Mucosa of rectum (tissue), 2 donors: Measurements from ENCODE around the gene TTC3.

ENCODE experiments used
- H3K27ac ChIP-seq, 2 donors: one replicate each; pipeline ENCODE4 v1.7.0; 2013; ENCODE audit warnings: inconsistent platforms in 2 of 2, low read depth in 2 of 2, low read length in 2 of 2
- H3K27me3 ChIP-seq, 2 donors: one replicate each; pipeline ENCODE4 v1.7.0; 2013; ENCODE audit warnings: low read length in 2 of 2; ENCODE audit not compliant: control insufficient read depth in 2 of 2, insufficient read depth in 2 of 2
- H3K36me3 ChIP-seq, 2 donors: one replicate each; pipeline ENCODE4 v1.7.0; 2013; ENCODE audit warnings: low read length in 2 of 2; ENCODE audit not compliant: control insufficient read depth in 2 of 2, insufficient read depth in 2 of 2
- H3K4me1 ChIP-seq, 2 donors: one replicate each; pipeline ENCODE4 v1.7.0; 2013; ENCODE audit warnings: low read length in 2 of 2, mild to moderate bottlenecking in 1 of 2; ENCODE audit not compliant: control insufficient read depth in 2 of 2, insufficient read depth in 2 of 2
- H3K4me3 ChIP-seq, 2 donors: one replicate each; pipeline ENCODE4 v1.7.0; 2013; ENCODE audit warnings: low read length in 2 of 2
- H3K9ac ChIP-seq, 2 donors: one replicate each; pipeline ENCODE4 v1.7.0; 2013; ENCODE audit warnings: low read length in 2 of 2, low read depth in 1 of 2, mild to moderate bottlenecking in 1 of 2
- H3K9me3 ChIP-seq, 2 donors: one replicate each; pipeline ENCODE4 v1.7.0; 2013; ENCODE audit warnings: low read length in 2 of 2; ENCODE audit not compliant: control insufficient read depth in 2 of 2
- donor health status: healthy.
- donor health status: Normal muscosa, but diverticular disease.

Gene TTC3

GRCh38 chr21:37226041-37226920, 153.2 kb downstream of the TTC3 start:
- Histone ChIP-seq H3K27ac (no peak overlapping the region), H3K9me3 (no peaks in the 10 kb centered on the region), H3K4me3 (no peak overlapping the region), H3K36me3 (peaks cover 59 to 66% of the 10 kb centered on the region in 2 donors), H3K27me3 (no peaks in the 10 kb centered on the region), H3K4me1 (peaks cover 2% of the 10 kb centered on the region in 2 donors), H3K9ac (no peak overlapping the region)

DNA sequence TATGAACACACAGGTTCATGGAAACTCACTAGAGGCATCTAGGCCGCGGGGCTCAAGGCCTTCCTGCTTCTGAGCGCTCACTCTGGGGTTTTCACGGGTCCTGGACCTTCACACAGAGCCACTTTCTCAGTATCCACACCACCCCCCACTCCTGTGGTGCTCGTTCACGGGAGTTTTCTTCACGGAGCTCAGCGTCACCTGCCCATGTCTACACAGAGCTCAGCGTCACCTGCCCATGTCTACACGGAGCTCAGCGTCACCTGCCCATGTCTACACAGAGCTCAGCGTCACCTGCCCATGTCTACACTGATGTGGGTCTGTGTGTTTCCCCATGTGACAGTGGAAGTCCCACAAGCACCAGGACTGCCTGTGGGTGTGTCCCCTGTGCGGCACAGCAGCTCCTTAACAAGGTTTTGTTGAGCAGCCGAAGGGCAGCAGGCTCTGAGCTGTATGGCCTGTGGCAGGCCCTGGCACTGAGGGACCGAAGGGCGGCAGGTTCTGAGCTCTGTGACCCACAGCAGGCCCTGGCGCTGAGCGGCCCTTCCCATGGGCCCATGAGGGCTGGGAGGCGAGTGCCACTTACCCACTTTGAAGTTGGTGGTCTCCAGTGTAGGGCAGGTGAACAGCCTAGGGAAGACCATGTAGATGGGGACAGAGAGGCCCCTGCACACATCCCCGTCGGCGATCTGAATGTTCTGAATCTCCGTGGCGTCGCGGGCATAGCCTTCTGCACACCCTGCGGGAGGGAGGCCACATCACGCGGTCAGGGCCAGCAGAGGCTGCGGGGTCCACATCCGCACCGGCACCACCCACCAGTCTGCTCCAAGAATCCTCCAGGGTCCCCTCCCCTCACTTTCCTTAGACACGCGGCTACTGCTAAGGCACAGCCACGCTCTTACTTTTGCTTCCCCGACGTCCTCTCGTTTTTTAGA, 154.3 kb downstream of the TTC3 start:
- Histone ChIP-seq H3K27ac (no peak overlapping the region), H3K9ac (no peak overlapping the region), H3K27me3 (no peaks in the 10 kb centered on the region), H3K4me3 (no peak overlapping the region), H3K36me3 (peaks cover 69 to 77% of the 10 kb centered on the region in 2 donors), H3K9me3 (no peaks in the 10 kb centered on the region), H3K4me1 (no peaks in the 10 kb centered on the region)

GRCh38 chr21:37228003-37228400, 154.9 kb downstream of the TTC3 start:
- H3K4me1 ChIP-seq: no peaks in the 10 kb centered on the region

GRCh38 chr21:37230632-37231248, 157.7 kb downstream of the TTC3 start:
- H3K4me3 ChIP-seq: no peak overlapping the region
- peaks cover 64 to 77% of the 10 kb centered on the region in 2 donors for H3K36me3 ChIP-seq
- H3K27me3 ChIP-seq: no peaks in the 10 kb centered on the region
- no peak overlapping the region for H3K9ac ChIP-seq
- H3K4me1 ChIP-seq: no peaks in the 10 kb centered on the region
- no peak overlapping the region for H3K27ac ChIP-seq
- no peaks in the 10 kb centered on the region for H3K9me3 ChIP-seq

More at GRCh38 chr21:37228003-37228400, 154.9 kb downstream of the TTC3 start:
- Histone ChIP-seq H3K9ac (no peak overlapping the region), H3K27me3 (no peaks in the 10 kb centered on the region), H3K36me3 (peaks cover 75 to 83% of the 10 kb centered on the region in 2 donors), H3K27ac (no peak overlapping the region), H3K9me3 (no peaks in the 10 kb centered on the region), H3K4me3 (no peak overlapping the region)

DNA sequence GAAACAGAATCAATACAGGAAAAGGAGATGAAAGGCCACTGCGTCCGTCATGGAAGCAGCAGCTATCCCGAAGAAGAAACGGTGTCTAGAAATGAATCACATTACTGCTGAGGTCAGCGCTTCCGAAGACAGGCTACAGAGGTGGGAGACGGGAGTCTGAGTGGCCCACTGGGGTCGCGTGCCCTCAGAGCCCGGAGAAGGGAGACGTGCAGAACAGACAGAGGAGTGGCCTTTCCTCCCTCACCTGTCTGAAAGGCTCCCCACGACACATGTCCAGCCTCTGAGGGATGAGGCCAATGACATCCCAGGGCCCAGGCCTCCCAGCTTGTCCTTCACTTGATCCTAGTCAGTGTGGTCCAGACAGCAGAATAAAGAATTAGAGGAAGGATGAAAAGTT, 158.2 kb downstream of the TTC3 start:
- Histone ChIP-seq H3K4me3 (no peak overlapping the region), H3K9me3 (no peaks in the 10 kb centered on the region), H3K9ac (no peak overlapping the region), H3K4me1 (no peaks in the 10 kb centered on the region), H3K27me3 (no peaks in the 10 kb centered on the region), H3K36me3 (peaks cover 63 to 76% of the 10 kb centered on the region in 2 donors), H3K27ac (no peak overlapping the region)

DNA sequence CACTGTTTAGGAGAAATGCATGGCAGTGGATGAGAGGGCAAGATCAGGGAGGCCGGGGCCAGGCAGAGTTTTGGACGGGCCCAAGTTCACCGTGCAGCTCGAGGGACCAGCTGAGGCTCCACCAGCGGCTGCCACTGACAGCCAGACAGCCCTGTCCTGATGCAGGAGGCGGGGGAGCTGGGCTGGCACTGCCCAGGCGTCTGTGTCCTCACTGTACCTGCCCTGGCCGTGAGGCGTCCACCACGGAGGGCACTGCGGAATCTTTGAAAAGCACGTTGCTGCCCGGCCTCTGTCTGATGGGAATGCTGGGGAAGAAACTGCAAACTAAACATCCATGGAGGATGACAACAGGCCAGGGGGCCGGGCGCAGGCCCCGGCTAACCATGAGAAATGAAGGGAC, 158.6 kb downstream of the TTC3 start:
- Histone ChIP-seq H3K36me3 (peaks cover 63 to 73% of the 10 kb centered on the region in 2 donors), H3K27ac (no peak overlapping the region), H3K4me1 (no peaks in the 10 kb centered on the region), H3K4me3 (no peak overlapping the region), H3K27me3 (no peaks in the 10 kb centered on the region), H3K9me3 (no peaks in the 10 kb centered on the region), H3K9ac (no peak overlapping the region)

- Histone ChIP-seq H3K4me1 (no peaks in the 10 kb centered on the region), H3K9ac (no peak overlapping the region), H3K27ac (no peak overlapping the region), H3K36me3 (peaks cover 63 to 72% of the 10 kb centered on the region in 2 donors), H3K4me3 (no peak overlapping the region), H3K27me3 (no peaks in the 10 kb centered on the region), H3K9me3 (no peaks in the 10 kb centered on the region)
Measured at GRCh38 chr21:37232274-37233018, 159.4 kb downstream of the TTC3 start.

DNA sequence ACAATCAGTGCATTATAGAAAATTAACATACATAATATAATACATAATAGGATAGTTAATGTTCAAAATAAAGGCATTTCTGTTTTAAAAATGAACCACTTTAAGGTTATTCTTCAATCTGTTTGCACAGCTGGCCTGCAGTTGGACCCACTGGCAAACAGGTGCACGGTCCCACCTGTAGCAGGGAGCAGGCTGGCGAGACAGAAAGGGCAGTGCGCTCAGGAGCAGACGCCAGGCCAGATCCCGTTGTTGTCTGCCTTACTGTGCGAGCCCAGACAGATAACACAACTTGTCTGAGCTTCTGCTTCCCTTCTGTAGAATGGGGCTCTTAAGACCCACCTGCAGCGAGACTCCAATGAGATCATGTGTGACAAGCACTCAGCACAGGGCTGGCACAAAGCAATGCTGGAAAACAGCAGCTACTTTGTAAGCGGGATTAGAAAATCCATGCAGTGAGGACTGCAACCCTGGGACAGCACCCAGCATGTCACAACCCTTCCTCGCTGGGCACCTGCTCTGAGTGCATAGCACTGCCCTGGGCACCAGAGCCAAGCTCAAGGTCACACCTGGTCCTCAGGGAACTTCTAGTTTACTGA, 160.6 kb downstream of the TTC3 start:
- Histone ChIP-seq H3K27me3 (no peaks in the 10 kb centered on the region), H3K36me3 (peaks cover 53 to 70% of the 10 kb centered on the region in 2 donors), H3K9ac (no peak overlapping the region)

GRCh38 chr21:37237346-37237745, 164.3 kb downstream of the TTC3 start:
- Histone ChIP-seq H3K27ac (no peak overlapping the region), H3K36me3 (peaks cover 37 to 51% of the 10 kb centered on the region in 2 donors), H3K4me3 (no peak overlapping the region), H3K4me1 (no peaks in the 10 kb centered on the region), H3K9ac (no peak overlapping the region), H3K9me3 (no peaks in the 10 kb centered on the region), H3K27me3 (no peaks in the 10 kb centered on the region)

More for the DNA sequence above, 160.6 kb downstream of the TTC3 start:
- no peaks in the 10 kb centered on the region for H3K9me3 ChIP-seq
- no peak overlapping the region for H3K27ac ChIP-seq
- no peaks in the 10 kb centered on the region for H3K4me1 ChIP-seq
- H3K4me3 ChIP-seq: no peak overlapping the region
